OCI-M2 (cell line): ENCODE data around the gene EBI3.
"Not testable (repeated sequence)": the region's sequence is repeated elsewhere in the genome, so short reads cannot be mapped to it uniquely, and the experiment has no call there.

ENCODE experiments used
- DNase-seq: peaks from one replicate; lab custom pipeline; 2025; ENCODE audit not compliant: unreplicated experiment; lab: John Stamatoyannopoulos, UW

The EBI3 gene

GRCh38 chr19:4199699-4200293 is 29.5 kb upstream of the EBI3 start:
- DNase-seq = no peak

GRCh38 chr19:4200940-4201542 is 28.3 kb upstream of the EBI3 start:
- no peak for DNase-seq

GRCh38 chr19:4201798-4202197 is 27.5 kb upstream of the EBI3 start:
- no peak for DNase-seq

DNA sequence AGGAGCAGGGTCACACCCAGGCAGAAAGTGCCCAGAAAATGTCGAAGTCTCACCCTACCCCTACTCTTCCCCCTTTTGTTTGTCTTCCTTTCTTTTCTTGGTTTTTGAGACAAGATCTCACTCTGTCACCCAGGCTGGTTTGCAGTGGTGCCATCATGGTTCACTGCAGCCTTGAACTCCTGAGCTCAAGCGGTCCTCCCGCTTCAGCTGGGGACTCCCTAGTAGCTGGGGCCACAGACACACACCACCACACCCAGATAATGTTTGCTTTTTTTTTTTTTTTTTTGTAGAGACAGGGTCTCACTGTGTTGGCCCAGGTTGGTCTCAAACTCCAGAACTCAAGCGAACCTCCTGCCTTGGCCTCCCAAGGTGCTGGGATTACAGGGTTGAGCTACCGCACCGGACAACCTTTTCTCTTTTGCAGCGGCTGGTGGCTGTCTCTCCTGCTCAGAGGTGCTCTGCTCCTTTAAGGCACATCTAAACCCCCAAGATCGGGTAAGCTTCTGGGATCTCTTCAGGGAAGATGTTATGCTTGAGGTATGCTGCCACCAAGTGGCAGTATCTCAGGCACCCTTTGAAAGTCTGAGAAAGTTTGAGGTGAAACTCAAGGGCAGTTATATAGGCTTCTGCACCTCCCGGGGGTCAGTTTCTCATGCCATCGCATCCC is 22.4 kb upstream of the EBI3 start:
- DNase-seq = no peak

DNA sequence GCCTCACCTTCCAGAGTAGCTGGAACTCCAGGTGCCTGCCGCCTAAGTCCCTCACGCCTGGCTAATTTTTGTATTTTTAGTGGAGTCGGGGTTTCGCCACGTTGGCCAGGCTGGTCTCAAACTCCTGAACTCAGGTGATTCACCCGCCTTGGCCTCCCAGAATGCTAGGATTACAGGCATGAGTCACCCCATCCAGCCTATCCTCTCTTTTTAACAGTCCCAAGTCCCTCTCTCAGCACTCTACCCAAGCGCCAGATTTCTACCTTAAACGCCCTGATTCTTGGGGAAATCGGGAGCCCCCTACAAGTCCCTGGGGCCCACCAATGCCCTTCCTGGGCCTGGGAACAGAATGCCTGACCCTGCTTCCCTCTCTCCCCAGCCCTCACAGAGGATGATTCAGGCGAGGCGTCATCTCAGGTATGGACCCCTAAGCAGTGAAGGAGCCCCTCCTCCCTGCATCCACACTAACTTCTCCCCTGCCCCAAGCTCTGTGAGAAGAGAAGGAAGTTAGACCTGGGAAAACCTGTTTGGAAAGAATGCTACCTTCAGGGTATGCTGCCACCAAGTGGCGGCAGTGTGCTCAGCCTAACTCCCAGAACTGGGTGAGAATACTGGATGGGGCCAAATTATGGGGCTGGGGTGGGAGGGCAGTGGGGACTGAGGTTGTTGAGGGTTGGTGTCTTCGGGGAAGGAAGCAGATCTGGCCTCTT is 20.8 kb upstream of the EBI3 start:
- no peak for DNase-seq

DNA sequence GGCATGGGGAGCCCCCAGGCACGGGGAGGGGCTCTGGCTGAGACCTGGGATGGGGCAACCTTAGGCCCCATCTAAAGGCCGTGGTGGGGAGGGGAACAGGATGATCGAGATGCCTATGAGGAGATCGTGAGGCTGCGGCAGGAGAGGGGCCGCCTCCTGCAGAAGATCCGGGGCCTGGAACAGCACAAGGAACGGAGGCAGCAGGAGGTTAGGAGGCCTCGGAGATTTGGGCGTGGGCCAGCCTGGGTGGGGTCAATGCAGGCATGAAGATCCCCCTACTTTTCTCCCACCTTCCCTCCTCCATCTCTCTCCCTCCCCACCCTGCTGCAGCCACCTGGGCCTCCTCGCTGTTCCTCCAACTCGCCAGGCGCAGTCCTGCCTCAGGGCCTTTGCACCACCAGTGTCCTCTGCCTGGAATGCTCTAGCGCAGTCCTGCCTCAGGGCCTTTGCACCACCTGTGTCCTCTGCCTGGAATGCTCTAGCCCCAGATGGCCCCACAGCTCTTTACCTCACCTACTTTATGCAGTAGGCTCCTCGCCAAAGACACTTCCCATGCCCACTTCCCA is 19.1 kb upstream of the EBI3 start:
- no peak for DNase-seq

DNA sequence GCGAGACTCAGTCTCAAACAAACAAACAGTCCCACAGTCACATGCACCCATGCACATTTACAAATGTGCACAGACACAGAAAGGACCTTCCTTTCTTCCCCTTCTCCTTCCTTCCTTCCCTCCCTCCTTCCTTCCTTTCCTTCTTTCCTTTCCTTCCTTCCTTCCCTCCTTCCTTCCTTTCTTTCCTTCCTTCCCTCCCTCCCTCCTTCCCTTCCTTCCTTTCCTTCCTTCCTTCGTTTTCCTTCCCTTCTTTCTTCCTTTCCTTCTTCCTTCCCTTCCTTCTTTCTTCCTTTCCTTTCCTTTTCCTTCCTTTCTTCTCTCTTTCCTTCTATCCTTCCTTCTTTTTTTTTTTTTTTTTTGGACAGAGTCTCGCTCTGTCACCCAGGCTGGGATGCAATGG is 16.2 kb upstream of the EBI3 start:
- DNase-seq = no peak

- no peak for DNase-seq
Measured at GRCh38 chr19:4215807-4216206, 13.5 kb upstream of the EBI3 start.

DNA sequence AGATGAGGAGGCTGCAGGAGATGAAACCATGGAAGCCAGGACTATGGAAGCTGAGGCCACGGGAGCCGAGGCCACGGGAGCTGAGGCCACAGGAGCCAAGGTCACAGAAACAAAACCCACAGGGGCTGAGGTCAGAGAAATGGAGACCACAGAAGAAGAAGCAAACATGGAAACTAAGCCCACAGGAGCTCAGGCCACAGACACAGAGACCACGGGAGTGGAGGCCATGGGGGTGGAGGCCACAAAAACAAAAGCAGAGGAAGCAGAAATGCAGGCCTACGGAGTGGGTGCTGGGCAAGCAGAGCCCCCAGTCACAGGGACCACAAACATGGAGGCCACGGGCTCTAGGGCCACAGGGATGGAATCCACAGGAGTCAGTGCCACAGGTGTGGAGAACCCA is 12.5 kb upstream of the EBI3 start:
- DNase-seq = no peak

DNA sequence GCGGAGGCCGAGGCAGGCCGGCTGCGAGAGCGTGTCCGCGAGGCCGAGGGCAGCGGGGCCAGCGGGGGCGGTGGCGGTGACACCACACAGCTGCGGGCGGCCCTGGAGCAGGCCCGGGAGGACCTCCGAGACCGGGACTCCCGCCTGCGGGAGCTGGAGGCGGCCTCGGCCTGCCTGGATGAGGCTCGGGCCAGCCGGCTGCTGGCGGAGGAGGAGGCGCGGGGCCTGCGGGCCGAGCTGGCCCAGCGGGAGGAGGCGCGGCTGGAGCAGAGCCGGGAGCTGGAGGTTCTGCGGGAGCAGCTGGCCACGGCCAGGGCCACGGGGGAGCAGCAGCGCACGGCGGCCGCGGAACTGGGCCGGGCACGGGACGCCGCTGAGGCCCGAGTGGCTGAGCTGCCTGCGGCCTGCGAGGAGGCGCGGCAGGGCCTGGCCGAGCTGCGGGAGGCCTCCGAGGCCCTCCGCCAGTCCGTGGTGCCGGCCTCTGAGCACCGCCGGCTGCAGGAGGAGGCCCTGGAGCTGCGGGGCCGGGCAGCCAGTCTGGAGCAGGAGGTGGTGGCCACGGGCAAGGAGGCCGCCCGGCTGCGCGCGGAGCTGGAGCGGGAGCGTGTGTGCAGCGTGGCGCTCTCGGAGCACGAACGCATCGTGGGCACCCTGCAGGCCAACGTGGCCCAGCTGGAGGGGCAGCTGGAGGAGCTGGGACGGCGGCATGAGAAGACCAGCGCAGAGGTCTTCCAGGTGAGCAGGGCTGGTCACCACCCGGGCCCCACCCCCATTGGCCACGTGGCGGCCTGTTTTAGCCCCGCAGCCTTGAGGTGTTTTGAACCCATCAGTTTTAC is 11.7 kb upstream of the EBI3 start:
- DNase-seq = no peak

- DNase-seq = not testable (repeated sequence)
Measured at GRCh38 chr19:4218523-4218922, 10.8 kb upstream of the EBI3 start.

- DNase-seq = no peak
Measured at GRCh38 chr19:4220188-4220587, 9.1 kb upstream of the EBI3 start.

GRCh38 chr19:4224470-4224869 is 4.9 kb upstream of the EBI3 start:
- DNase-seq = no peak

GRCh38 chr19:4225885-4226284 is 3.4 kb upstream of the EBI3 start:
- no peak for DNase-seq

DNA sequence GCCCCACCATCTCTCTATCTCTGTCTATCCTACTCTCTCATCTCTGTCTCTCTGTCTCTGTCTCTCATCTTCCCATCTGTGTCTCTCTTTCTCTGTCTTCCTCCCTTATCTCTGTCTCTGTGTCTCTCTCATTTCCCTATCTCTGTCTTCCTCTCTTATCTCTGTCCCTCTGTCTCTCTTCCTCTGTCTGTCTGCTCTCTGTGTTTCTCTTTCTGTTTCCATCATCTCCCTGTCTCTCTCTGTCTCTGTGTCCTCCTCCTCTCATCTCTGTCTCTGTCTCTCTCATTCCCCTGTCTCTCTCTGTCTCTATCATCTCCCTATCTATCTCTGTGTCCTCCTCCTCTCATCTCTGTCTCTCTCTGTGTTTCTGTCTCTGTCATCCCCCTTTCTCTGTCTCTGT is 1.6 kb upstream of the EBI3 start:
- DNase-seq = no peak

DNA sequence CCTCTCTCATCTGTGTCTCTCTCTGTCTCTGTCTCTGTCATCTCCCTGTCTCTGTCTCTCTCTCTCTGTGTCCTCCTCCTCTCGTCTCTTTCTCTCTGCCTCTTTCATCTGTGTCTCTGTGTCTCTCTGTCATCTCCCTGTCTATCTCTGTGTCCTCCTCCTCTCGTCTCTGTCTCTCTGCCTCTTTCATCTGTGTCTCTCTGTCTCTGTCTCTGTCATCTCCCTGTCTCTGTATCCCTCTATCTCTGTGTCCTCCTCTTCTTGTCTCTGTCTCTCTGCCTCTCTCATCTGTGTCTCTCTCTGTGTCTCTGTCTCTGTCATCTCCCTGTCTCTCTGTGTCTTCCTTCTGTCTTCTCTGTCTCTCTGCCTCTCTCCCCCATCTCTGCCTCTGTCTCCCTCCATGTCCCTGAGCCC is 551 bp upstream of the EBI3 start:
- DNase-seq = no peak

DNA sequence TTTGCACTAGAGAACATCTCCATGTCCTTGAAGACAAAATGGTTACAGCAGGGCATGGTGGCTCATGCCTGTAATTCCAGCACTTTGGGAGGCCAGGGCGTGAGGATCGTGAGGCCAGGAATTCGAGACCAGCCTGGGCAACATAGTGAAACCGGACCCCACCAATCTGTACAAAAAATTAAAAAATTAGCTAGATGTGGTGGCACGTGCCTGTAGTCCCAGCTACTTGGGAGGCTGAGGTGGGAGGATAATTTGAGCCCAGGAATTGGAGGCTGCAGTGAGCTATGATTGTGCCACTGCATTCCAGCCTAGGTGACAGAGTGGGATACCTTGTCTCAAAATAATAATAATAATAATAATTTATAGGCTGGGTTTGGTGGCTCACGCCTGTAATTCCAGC is 914 bp downstream of the EBI3 start:
- not testable (repeated sequence) for DNase-seq

GRCh38 chr19:4231521-4231920 is 2.2 kb downstream of the EBI3 start:
- not testable (repeated sequence) for DNase-seq

DNA sequence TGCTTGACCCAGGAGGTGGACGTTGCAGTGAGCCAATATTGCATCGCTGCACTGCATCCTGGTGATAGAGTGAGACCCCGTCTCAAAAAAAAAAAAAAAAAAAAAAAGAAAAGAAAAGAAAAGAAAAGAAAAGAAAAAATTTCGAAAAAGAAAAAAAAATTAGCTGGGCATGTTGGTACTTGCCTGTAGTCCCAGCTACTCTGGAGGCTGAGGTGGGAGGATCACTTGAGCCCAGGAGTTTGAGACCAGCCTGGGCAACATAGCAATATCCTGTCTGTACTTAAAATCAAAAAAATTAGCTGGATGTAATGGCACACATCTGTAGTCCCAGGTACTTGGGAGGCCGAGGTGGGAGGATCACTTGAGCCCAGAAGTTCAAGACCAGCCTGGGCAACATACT is 2.8 kb downstream of the EBI3 start:
- not testable (repeated sequence) for DNase-seq

DNA sequence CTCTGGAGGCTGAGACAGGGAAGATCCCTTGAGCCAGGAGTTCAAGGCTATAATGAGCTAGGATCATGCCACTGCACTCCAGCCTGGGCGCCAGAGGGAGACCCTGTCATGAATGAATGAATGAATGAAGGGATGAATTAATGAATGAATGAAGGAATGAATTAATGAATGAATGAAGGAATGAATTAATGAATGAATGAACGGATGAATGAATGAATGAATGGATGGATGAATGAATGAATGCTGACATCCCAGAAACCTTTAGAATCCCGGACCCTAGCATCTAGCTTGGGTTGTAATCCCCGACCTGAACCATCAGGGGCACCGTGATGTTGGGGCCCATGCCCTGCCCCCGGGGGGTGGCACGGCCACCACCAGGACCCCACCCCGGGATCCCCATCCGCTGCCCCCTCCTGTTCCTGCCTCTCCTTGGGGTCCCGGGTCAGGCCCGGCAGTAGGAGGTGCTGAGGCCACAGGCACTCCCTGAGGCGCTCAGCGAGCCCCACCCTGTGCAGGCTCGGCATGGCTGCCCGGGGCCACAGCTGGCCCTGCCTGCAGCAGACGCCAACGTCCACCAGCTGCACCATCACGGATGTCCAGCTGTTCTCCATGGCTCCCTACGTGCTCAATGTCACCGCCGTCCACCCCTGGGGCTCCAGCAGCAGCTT is 3.4 kb downstream of the EBI3 start:
- DNase-seq = no peak
